LNCAP (cell line): Measurements from ENCODE around the gene TSSC4.

Experiments used
- CTCF ChIP-seq: fragments of 450-650 bp; IDR thresholded peaks from 2 replicates; pipeline ENCODE4 v1.5.1; 2017; ENCODE audit warnings: mild to moderate bottlenecking

Gene TSSC4

GRCh38 chr11:2446590-2447252 is 46.2 kb downstream of the TSSC4 start:
- no peak for TF ChIP-seq CTCF

GRCh38 chr11:2447253-2447950 is 46.9 kb downstream of the TSSC4 start:
- no peak for TF ChIP-seq CTCF

DNA sequence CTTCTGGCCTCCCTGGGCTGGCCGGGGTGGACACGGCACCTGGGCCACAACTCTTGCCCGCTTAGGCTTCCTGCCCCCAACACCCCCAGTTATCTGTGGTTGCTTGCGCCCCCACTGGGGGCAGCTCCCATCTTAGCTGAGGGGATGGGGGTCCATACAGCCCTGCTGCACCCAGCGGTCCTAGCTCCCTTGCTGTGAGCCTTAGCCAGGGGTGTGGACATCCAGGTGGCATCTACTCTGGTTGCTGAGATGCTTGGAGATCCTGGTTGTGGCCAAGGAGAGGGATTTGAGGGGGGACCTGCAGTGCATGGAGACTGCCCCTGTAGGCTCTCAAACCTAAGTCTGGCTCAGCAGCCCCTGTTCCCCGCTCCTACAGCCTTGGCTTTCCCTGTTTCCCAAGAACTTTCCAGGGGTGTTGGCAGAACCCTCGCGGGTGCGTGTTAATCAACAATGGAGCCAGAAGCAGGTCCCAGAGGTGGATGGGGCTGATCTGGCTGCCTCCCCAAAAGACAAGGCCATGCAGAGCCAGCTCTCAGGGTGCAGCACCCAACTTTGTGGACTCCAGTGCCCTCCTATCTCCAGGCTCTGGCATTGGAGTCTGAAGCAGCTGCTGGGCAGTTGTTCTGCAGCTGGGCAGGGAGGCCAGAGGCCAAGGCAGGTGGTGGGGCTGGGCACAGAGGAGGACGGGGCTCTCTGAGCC is 47.6 kb downstream of the TSSC4 start:
- TF ChIP-seq CTCF, result no peak

DNA sequence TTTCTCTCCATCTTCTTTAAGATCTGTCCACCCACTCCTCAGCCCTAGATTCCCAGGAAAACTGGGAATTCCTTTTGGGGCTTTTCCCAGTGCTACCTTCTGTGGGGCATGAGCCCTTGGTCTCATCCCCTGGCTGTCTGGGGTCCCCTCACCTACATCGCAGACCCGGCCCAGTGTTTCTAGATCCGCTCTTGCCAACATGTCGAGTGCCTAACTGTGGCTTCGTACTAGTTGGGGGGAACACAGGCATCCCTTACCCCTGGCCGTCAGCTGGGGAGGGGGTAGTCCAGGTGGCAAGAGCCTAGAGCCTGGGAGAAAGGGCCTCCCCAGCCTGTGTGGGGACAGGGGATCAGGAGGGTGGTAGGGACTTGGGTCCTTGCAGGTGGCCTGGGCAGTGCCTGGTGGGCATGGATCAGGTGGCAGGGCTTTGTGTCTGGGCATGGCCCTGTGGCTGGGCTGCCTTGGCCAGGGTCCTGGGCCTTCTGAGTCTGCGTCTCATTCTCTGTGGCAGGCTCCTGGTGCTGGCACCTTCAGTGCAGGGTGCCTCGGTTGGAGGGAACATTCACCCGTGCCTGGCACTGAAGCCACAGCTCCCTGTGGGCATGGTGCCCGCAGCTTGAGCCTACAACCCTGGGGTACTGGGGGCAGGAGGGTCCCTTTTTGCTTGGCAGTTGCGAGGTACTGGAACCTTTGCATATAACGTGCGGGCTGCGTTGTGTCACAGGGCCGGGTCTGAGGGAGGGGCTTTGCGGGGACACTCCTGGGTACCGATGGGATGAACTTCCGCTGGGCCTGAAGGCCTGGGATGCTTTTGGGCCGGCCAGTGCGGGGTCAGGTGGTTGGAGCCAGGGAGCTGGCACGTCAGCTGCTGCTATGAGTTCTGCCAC is 48.4 kb downstream of the TSSC4 start:
- TF ChIP-seq CTCF, result no peak

DNA sequence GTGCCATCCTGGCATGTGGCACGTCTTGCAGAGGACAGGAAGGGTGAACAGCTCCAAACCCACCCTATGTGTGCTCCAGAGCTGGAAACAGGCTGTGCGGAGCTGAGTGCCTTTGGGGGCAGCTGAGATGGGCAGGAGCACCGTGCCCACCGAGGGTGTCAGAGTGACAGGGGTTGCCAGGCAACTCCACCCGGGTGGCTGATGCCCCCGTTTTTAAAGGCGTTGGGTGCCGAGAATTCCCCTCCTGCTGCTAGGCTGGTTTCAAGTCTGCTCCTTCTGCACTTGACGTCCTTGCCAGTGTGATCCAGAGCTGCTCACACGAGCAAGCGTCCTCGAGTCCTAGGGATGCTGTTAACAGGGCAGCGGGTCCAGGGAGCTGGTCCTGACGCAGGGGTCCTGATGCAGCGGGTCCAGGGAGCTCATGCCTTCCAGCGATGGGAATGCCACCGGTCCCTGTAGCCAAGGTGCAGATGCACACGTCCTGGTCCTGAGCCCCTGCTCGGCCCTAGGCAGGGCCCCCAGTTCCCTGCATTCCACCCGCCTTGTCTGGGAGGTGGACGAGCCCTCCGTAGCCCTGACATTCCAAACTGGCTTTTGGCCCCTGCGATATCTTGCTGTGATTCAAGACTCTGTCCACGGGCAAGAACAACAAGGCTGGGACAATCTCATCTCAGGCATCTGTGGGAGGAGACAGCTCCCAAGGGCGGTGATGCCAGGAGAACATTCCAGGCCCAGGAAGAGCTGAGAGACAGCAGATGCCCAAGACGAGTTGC is 49.2 kb downstream of the TSSC4 start:
- TF ChIP-seq CTCF, result no peak

DNA sequence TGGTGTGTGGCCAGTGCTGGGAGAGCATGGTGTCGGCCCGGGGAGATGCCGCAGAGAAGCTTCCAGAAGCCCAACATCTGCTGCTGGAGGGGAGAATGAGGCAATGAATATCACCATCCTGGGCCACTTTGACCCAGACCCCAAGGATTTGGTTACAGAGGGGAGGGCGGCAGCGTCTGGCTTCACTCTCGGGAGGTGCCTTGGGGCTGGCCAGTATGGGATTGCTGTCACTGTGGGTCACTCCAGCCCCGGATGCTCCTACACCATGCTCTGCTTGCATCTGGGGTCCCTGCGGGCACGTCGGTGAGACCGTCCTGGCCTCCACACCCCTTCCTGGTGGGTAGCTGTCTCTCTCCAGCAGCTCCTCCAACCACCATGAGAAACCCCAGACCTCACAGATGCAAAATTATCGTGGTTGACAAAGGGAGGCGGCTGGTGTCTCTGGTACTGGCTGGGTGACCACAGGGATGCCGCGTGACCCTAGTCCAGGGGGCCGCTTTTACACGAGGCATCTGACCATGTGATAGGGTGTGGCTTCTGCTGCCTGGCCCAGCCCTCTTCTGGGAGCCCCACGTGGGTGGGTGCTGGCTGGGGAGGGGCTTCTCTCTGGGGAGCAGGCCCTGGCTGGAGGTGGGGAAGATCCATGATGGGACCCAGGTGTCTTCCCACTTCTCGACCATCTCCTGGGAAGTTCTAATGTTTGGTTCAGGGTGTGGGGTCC is 49.9 kb downstream of the TSSC4 start:
- TF ChIP-seq CTCF, result no peak
